ENCODE data around the gene FNBP1. TPM values are rescaled to one million over a fixed set of nuclear protein-coding genes. Genes with fewer than 3 reads are reported as not detected.
"Not testable (repeated sequence)": the region's sequence is repeated elsewhere in the genome, so short reads cannot be mapped to it uniquely, and the experiment has no call there.

FNBP1 gene
- total and polyA plus RNA-seq, 2 of the 13 experiments (the other 11 are each of a cell fraction or from before 2014, with no cell fraction given) = 5.4 to 19.5 TPM

GRCh38 chr9:129981180-129981907, 61.6 kb downstream of the FNBP1 start:
- Histone ChIP-seq H3K4me1 (ENCODE audit: insufficient read depth, low read length) (peaks cover 9% of the 10 kb centered on the region; the same call in 1 of the 2 replicates), H3K36me3 (replicated peaks in 1 of 2; ENCODE audit: control insufficient read depth in 1 of 2, insufficient read depth in 2 of 2, low read length in 2 of 2) (peaks cover 3 to 18% of the 10 kb centered on the region in 2 experiments; a peak in 3 of 5 replicates), H2AFZ (ENCODE audit: low read length) (no peak overlapping the region), H3K9me3 (ENCODE audit: low read length) (no peaks in the 10 kb centered on the region), H3K4me2 (ENCODE audit: low read depth, low read length) (no peak overlapping the region), H3K9ac (ENCODE audit: insufficient read depth, low read depth, low read length) (no peak overlapping the region), H3K79me2 (ENCODE audit: insufficient read depth, low read length) (peaks cover 2% of the 10 kb centered on the region), H3K27ac (ENCODE audit: extremely low read length, insufficient read depth, low read length) (no peak overlapping the region), H4K20me1 (ENCODE audit: insufficient read depth, low read length) (no peaks in the 10 kb centered on the region), H3K4me3 (replicated peaks in 1 of 3; ENCODE audit: insufficient read depth in 1 of 3, low read depth in 2 of 3, low read length in 3 of 3) (no peak overlapping the region), H3K27me3 (ENCODE audit: control insufficient read depth in 1 of 2, insufficient read depth in 2 of 2, low read length in 2 of 2) (no peaks in the 10 kb centered on the region)
- in situ Hi-C loops (cut with HindIII; ENCODE audit: extremely low pct_ligation_motif_present, low pct_unique_long_range_greater_than_20kb) (no loop called here), intact Hi-C loops (cut with micrococcal nuclease; ENCODE audit: unreplicated experiment) (no loop called here)
- POLR2A ChIA-PET = no interaction called here
- CTCF ChIA-PET (ENCODE audit: low intra/inter-chr PET ratio, low total read pairs) = no interaction called here
- BruUV-seq (replicated peaks) = no TSS peak
- FAIRE-seq (no peak), ATAC-seq (no peak; the same call in 2 of the 3 replicates), DNase-seq (ENCODE audit: low spot score) (peak; percentile 38)
- 80% methylated on average over 12 of the region's 15 CpGs for WGBS (ENCODE audit: low lambda C conversion rate)
- TF ChIP-seq CAMTA2 (CRISPR knock-in tag; IDR thresholded peaks at IDR 0.05; ENCODE audit: borderline replicate concordance) (no peak), ZNF496 (CRISPR knock-in tag; IDR thresholded peaks at IDR 0.05; ENCODE audit: insufficient replicate concordance) (no peak), ZSCAN30 (CRISPR knock-in tag; IDR thresholded peaks at IDR 0.05) (no peak), BATF2 (CRISPR knock-in tag; IDR thresholded peaks at IDR 0.05) (no peak), HNF1B (CRISPR knock-in tag; IDR thresholded peaks at IDR 0.05) (no peak), ZNF251 (CRISPR knock-in tag; IDR thresholded peaks at IDR 0.05) (no peak), ZNF703 (CRISPR knock-in tag; IDR thresholded peaks at IDR 0.05; ENCODE audit: borderline replicate concordance) (no peak), TRIM24 (CRISPR knock-in tag; IDR thresholded peaks at IDR 0.05) (no peak), ZNF34 (CRISPR knock-in tag; IDR thresholded peaks at IDR 0.05; ENCODE audit: borderline replicate concordance) (no peak)

- intact Hi-C loops (cut with micrococcal nuclease; ENCODE audit: unreplicated experiment); POLR2A ChIA-PET; ATAC-seq; H3K4me1 ChIP-seq (ENCODE audit: insufficient read depth, low read length); H3K4me3 ChIP-seq (replicated peaks in 1 of 3; ENCODE audit: insufficient read depth in 1 of 3, low read depth in 2 of 3, low read length in 3 of 3); H3K79me2 ChIP-seq (ENCODE audit: insufficient read depth, low read length); DNase-seq (ENCODE audit: low spot score); H3K9me3 ChIP-seq (ENCODE audit: low read length); H3K4me2 ChIP-seq (ENCODE audit: low read depth, low read length); H4K20me1 ChIP-seq (ENCODE audit: insufficient read depth, low read length); H3K27me3 ChIP-seq (ENCODE audit: control insufficient read depth in 1 of 2, insufficient read depth in 2 of 2, low read length in 2 of 2); in situ Hi-C loops (cut with HindIII; ENCODE audit: extremely low pct_ligation_motif_present, low pct_unique_long_range_greater_than_20kb); FAIRE-seq; CTCF ChIA-PET (ENCODE audit: low intra/inter-chr PET ratio, low total read pairs); BruUV-seq (replicated peaks); H2AFZ ChIP-seq (ENCODE audit: low read length); H3K27ac ChIP-seq (ENCODE audit: extremely low read length, insufficient read depth, low read length); H3K9ac ChIP-seq (ENCODE audit: insufficient read depth, low read depth, low read length): not testable (repeated sequence)
- peaks cover 3 to 18% of the 10 kb centered on the region in 2 experiments; a peak in 3 of 5 replicates for H3K36me3 ChIP-seq (replicated peaks in 1 of 2; ENCODE audit: control insufficient read depth in 1 of 2, insufficient read depth in 2 of 2, low read length in 2 of 2)
- WGBS (ENCODE audit: low lambda C conversion rate) = over 99% methylated on average over 9 of the region's 9 CpGs
These were observed 62.8 kb downstream of the FNBP1 start for GRCh38 chr9:129980224-129980623.
